ENCODE data around the gene ABL1. TPM values are rescaled to one million over a fixed set of nuclear protein-coding genes. Genes with fewer than 3 reads are reported as not detected.
A peak's percentile ranks its signal among the peaks of the same experiment; 100 is the strongest.

ABL1 gene
- total RNA-seq, 1 experiment from 2014 or later, result 18.5 TPM

- no peak for DNase-seq (ENCODE audit: low spot score)
These were observed 83.2 kb downstream of the ABL1 start for GRCh38 chr9:130918101-130918825.

- DNase-seq (ENCODE audit: low spot score), result no peak
These were observed 83.9 kb downstream of the ABL1 start for GRCh38 chr9:130918826-130919558.

DNA sequence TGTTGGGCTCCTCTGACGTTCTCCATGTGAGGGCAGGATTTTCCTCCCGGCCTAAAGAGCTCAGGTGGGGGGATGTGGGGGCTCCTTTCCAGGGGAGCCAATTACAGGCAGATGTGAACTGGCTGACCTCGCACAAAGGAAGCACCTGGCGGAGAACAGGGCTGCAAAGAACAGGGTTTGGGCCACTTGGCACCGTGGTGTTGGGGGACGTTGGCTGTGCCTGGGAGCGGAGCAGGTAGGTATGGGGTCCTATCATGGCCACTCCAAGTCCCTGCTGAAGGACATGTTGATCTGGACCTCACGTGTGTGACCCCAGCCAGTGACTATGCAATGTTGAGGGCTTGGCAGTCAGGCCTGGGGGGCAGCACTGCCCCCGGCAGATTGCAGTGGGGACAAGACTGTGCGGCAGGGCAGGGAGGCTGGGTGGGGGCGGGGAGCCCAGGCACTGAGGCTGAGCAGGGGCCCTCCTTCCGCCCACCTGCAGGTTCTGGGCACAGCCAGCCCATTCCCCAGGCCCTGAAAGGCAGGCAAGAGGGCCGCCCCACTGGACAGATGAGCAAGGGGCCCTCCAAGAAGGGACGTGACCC lies 84.6 kb downstream of the ABL1 start:
- DNase-seq (ENCODE audit: low spot score), result no peak

GRCh38 chr9:130920233-130920632 lies 85.2 kb downstream of the ABL1 start:
- no peak for DNase-seq (ENCODE audit: low spot score)

DNA sequence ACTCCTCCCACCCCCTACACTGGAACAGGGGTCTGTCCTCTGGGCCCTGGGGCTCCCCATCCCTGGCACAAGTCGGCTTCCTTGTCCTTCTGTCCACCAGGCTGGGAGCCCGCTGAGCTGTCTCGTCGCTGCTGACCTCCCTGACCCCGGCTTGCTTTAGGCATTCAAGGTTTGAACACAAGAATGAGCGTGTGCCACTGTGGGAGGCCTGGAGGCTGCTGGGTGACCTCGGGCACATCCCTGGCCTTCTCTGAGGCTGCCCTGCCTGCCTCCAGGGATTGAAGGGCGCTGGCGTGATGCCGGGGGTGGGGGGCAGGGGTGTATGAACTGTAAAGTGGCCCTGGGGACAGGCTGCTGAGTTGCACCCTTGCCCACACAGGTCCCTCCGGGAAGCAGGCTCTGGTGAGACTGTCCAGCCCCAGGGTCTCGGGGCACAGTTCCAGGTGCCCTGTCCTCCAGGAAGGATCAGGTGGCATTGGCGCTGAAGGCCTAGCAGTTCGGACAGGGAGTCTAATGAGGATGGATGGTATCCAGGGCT lies 85.8 kb downstream of the ABL1 start:
- DNase-seq (ENCODE audit: low spot score), result no peak

GRCh38 chr9:130921300-130921988 lies 86.4 kb downstream of the ABL1 start:
- no peak for DNase-seq (ENCODE audit: low spot score)

GRCh38 chr9:130921989-130922892 lies 87.2 kb downstream of the ABL1 start:
- DNase-seq (ENCODE audit: low spot score), result no peak

DNA sequence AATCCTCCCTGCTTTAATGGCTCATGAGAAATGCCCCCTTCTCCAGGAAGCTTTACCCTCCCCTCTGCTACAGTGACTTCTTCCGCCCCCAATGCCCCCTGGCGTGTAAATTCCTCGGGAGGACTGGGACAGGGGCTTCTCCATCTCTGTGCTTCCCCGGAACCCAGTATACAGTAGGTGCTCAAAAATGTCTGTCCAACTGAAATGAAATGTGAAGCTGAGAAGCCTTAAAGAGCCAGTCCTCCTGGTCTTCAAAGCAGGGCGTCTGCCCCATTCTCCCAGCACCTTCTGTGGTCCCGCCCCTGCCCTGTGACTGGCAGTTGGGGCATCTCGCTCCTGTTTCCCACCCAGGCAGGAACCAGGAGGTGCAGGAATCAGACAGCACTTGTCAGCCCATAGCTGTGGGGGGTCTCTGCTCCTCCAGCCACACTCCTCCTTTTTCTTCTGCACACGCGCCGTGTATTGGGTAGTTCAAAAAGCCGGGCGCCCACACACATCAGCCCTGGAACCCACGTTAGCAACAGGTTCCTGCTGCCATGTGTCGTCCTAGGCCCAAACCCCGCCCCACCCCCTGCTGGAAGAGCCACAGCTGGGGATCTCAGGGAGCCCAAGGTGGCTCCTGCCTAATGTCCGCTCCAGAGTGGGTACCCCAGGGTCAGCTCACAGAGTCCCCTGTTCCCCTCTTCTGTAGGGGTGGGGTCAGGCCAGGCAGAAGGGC lies 88.0 kb downstream of the ABL1 start:
- no peak for DNase-seq (ENCODE audit: low spot score)

DNA sequence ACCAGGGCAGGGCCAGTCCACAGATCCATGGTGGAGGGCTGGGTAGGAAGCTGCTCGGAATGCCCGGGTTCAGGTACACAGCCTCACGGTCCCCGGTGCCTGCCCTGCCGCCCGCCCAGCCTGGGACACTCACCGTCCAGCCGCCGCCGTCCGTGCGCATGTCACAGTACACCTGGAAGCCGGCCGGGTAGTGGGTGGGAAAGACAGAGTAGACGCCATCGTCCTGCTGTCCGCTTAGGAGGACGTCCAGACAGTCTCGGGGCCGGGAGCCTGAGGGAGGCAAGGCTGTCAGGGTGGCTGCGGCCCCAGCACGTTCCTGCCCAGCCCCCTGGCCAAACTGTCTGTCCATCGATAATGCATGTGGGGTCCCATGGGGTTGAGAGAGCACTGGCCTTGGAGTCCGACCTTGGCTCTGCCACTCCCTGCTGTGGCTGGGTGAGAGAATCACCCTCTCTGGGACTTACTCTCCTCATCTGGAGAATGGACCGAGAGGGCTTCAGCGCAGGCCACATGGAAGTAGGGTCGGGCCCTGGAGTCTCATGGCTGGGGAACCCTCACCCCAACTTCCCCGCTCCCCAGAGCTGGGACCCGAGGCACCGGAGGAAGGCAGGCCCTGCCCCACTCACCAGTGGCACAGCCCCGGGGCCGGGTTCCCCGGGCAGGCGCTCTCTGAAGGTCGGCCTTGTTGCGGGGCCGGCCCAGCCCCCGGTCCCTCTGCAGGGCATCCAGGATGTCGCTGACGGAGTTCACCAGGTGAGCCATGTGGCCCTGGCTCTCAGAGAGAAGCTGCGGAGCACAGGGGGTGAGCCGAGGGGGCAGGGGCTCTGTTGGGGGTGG lies 88.8 kb downstream of the ABL1 start:
- DNase-seq (ENCODE audit: low spot score), result no peak

DNA sequence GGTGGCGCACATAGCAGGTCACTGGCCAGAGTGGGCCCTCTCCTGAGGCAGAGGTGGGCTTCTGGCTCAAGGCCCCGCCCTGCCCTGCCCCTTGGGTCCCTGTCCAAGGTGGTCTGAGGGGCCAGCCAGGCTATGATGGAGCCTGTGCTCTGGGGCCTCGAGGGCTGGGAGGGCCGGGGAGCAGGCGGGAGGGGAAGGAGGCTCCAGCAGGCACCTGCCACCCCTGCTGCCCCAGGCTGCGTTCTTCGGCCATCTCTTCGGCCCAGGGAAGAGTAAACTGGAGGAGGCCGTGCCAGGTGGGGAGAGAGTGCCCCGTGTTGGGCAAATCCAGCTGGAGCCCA lies 89.4 kb downstream of the ABL1 start:
- no peak for DNase-seq (ENCODE audit: low spot score)

DNA sequence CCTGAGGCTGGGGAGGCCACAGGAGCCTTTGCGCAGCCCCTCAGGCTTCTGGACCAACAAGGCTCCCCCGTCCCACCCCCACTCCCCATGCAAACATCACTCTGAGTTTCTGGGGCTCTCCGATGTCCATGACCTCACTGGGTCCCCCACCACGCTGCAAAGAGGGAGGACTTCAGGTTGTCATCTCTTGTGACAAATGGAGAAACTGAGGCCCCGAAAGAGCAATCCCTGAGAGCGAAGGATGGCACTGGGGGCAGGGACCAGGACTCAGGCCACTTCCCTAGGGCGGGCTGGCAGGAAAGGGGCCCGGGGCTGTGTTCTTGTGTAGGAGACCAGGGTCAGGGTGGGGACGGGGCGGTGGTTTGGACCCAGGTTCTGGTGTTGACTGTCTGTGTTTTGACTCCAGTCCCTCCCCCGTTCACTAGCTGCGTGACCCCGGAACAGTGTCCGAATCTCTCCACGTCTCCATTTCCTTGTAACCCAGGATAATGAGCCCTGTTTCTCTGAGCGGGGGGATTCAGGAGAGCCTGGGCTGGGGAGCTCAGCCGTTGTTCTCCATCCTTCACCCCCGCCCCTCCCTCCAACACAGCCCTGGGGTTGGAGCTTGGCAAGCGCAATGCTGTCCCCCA lies 90.1 kb downstream of the ABL1 start:
- DNase-seq (ENCODE audit: low spot score), result no peak

DNA sequence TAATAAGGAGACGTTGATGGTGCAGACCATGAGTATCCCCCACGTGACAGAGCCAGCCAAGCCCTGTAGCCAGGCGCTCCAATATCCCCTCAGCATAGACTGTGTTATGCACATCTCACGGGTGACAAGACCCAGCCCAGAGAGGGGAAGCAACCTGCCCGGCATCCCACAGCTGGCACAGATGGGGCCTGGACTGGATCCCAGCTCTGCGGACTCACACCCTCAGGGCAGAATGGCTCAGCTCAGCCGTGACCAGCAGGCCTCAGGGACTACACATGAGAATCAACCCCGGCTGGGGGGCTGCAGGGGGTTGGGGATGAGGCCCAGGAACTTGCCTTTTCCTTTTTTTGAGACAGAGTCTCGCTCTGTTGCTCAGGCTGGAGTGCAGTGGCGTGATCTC lies 92.3 kb downstream of the ABL1 start:
- DNase-seq (ENCODE audit: low spot score), result no peak

DNA sequence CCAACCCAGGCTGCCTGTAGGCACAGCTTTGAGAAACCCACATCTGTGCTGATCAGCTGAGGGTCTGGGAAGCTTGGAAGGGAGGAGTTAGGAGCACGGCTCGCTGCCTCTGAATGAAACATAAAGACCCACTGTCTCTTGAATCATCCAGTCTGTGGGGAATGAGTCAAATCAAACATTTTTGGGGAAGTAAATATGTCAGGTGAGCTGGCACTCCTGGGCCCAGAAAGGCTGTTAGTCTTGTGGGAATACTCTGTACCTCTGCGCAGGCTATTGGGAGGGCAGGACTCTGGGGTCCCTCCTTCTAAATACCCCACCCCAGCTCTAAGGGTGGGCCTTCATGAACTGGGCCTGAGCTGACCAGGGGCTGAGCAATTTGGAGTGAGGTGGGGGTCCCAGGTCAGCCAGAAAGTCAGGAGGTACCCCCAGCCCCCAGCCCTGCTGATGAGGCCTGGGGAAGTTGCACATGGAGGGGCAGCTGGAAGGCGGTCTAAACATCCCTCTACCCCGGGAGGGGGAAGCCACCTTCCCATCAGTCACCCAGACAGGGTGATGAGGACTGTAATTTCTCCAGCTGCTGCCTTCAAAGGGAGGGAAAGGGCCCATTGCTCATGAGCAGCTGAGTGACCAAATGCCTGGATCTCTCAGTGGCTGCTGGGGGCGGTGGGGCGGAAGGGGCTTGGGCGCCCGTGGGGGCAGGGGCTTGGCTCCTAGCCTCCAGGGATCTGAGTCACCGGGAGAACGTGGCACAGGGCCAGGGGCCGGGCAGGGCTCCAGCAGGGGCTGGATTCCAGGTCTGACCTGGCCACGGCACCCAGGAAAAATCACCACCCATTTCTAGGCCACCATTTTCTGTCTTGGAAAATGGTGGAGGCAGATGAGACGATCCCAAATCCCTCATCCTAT lies 93.2 kb downstream of the ABL1 start:
- peak; percentile 75 for DNase-seq (ENCODE audit: low spot score)

- no peak for DNase-seq (ENCODE audit: low spot score)
These were observed 94.6 kb downstream of the ABL1 start for GRCh38 chr9:130929571-130930038.

DNA sequence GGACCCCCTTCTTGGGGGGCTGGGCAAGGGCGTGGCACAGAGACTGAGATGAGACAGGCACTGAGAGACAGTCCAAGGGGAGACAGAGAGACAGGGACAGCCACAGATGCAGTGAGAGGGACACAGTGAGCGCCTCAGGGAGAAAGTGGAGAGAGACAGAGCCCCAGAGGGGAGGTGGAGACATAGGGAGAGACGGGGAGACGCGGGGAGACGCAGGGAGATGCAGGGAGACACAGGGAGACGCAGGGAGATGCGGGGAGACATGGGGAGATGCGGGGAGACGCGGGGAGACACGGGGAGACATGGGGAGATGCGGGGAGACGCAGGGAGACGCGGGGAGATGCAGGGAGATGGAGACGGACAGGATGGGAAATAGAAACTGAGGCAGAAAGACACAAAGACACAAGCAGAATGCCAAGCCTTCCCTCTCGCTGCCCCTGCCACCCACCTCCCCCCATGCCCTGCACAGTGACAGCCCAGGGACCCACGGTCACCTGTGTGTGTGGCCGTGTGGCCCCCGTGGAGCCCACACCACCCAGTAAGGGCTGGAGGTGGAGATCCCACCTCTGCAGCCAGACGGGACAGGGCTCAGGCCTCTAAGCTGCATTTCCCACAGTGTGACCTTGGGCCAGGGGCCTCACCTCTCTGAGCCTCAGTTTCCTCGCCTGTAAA lies 95.2 kb downstream of the ABL1 start:
- no peak for DNase-seq (ENCODE audit: low spot score)

- DNase-seq (ENCODE audit: low spot score), result no peak
These were observed 95.8 kb downstream of the ABL1 start for GRCh38 chr9:130930804-130931349.
